HEK293 (cell line): ENCODE results near the gene ADGRB3.

Experiments
- CTCF ChIA-PET: fragments of 350-600 bp; formaldehyde crosslinking; extraction: SDS; loops from one replicate; lab custom pipeline; 2021; ENCODE audit warnings: antibody characterized with exemption; lab: Yijun Ruan, JAX
- POLR2A ChIA-PET: fragments of 300-600 bp; formaldehyde crosslinking; extraction: SDS; loops from one replicate; lab custom pipeline; 2020; ENCODE audit warnings: antibody characterized with exemption, inconsistent platforms; lab: Yijun Ruan, JAX
- H3K27ac ChIP-seq: fragments of 200-500 bp; sonication (Bioruptor generic); 2 replicates; pipeline ENCODE4 v1.5.1; 2014; ENCODE audit warnings: low read depth, low read length, control low read depth, inconsistent platforms; ENCODE audit errors: extremely low read depth
- H3K36me3 ChIP-seq, 2 experiments: fragments of 200-500 bp in 1 of 2; sonication (Bioruptor generic) in 1 of 2; 1 replicate in 1 of 2; 2 replicates in 1 of 2; pipeline ENCODE4 v1.5.1; 2014 to 2017; ENCODE audit warnings: inconsistent platforms in 2 of 2, low read length in 2 of 2; ENCODE audit not compliant: control insufficient read depth in 2 of 2, insufficient read depth in 1 of 2
- H3K4me1 ChIP-seq: fragments of 200-500 bp; sonication (Bioruptor generic); 2 replicates; pipeline ENCODE4 v1.5.1; 2014; ENCODE audit warnings: mild to moderate bottlenecking, low read length, inconsistent platforms; ENCODE audit not compliant: control insufficient read depth, insufficient read depth
- H3K4me3 ChIP-seq: 2 replicates; pipeline ENCODE4 v1.5.1; 2011; ENCODE audit warnings: low read depth, mild to moderate bottlenecking, control low read depth, low read length, moderate library complexity
- H3K9me3 ChIP-seq: fragments of 200-500 bp; sonication (Bioruptor generic); 2 replicates; pipeline ENCODE4 v1.5.1; 2014; ENCODE audit warnings: low read depth, low read length, inconsistent platforms; ENCODE audit not compliant: control insufficient read depth, insufficient read depth
- MZF1 ChIP-seq: fragments of 450-650 bp; formaldehyde crosslinking; IDR thresholded peaks from 2 replicates; pipeline ENCODE4 v1.5.1; 2017; ENCODE audit warnings: missing biosample characterization, missing genetic modification characterization, borderline replicate concordance
- OVOL3 ChIP-seq: fragments of 450-650 bp; formaldehyde crosslinking; IDR thresholded peaks from 2 replicates; pipeline ENCODE4 v1.5.1; 2016; ENCODE audit warnings: missing biosample characterization, missing genetic modification characterization
- SP3 ChIP-seq: fragments of 450-650 bp; formaldehyde crosslinking; IDR thresholded peaks from 2 replicates; pipeline ENCODE4 v1.5.1; 2016; ENCODE audit warnings: missing biosample characterization, missing genetic modification characterization
- ZNF174 ChIP-seq: fragments of 450-650 bp; formaldehyde crosslinking; IDR thresholded peaks from 2 replicates; pipeline ENCODE4 v1.5.0; 2017; ENCODE audit warnings: missing biosample characterization, mild to moderate bottlenecking, missing genetic modification characterization
- ZNF23 ChIP-seq: fragments of 450-650 bp; formaldehyde crosslinking; IDR thresholded peaks from 2 replicates; pipeline ENCODE4 v1.5.1; 2016; ENCODE audit warnings: missing biosample characterization, missing genetic modification characterization, borderline replicate concordance
- ZNF292 ChIP-seq: fragments of 450-650 bp; formaldehyde crosslinking; IDR thresholded peaks from 2 replicates; pipeline ENCODE4 v1.5.1; 2016; ENCODE audit warnings: low read depth, missing biosample characterization, missing genetic modification characterization, borderline replicate concordance
- ZNF394 ChIP-seq: fragments of 450-650 bp; formaldehyde crosslinking; IDR thresholded peaks from 2 replicates; pipeline ENCODE4 v1.5.1; 2016; ENCODE audit warnings: missing biosample characterization, missing genetic modification characterization, mild to moderate bottlenecking, moderate library complexity, borderline replicate concordance
- ZNF555 ChIP-seq: fragments of 450-650 bp; formaldehyde crosslinking; conservative IDR thresholded peaks from 2 replicates; pipeline ENCODE4 v1.5.1; 2017; ENCODE audit warnings: missing biosample characterization, mild to moderate bottlenecking, missing genetic modification characterization, inconsistent platforms
- ZNF623 ChIP-seq: fragments of 450-650 bp; formaldehyde crosslinking; IDR thresholded peaks from 2 replicates; pipeline ENCODE4 v1.5.1; 2016; ENCODE audit warnings: missing biosample characterization, missing genetic modification characterization
- ZNF791 ChIP-seq: fragments of 450-650 bp; formaldehyde crosslinking; IDR thresholded peaks from 2 replicates; pipeline ENCODE4 v1.5.1; 2016; ENCODE audit warnings: missing biosample characterization, missing genetic modification characterization
- TF ChIP-seq, protein P1 (sequence below): fragments of 450-650 bp; formaldehyde crosslinking; IDR thresholded peaks from 2 replicates; pipeline ENCODE4 v1.5.1; 2017; ENCODE audit warnings: missing biosample characterization, missing genetic modification characterization
- TF ChIP-seq, protein P2 (sequence below): fragments of 450-650 bp; formaldehyde crosslinking; IDR thresholded peaks from 2 replicates; pipeline ENCODE4 v1.5.1; 2016; ENCODE audit warnings: missing biosample characterization, missing genetic modification characterization
- TF ChIP-seq, protein P3 (sequence below): fragments of 450-650 bp; formaldehyde crosslinking; IDR thresholded peaks from 2 replicates; pipeline ENCODE4 v1.5.1; 2016; ENCODE audit warnings: missing biosample characterization, missing genetic modification characterization
- TF ChIP-seq, protein P4 (sequence below): fragments of 450-650 bp; formaldehyde crosslinking; IDR thresholded peaks from 2 replicates; pipeline ENCODE4 v1.5.1; 2016; ENCODE audit warnings: missing biosample characterization, missing genetic modification characterization
- TF ChIP-seq, protein P5 (sequence below): fragments of 450-650 bp; formaldehyde crosslinking; IDR thresholded peaks from 2 replicates; pipeline ENCODE4 v1.5.1; 2017; ENCODE audit warnings: missing biosample characterization, missing genetic modification characterization
- TF ChIP-seq, protein P6 (sequence below): fragments of 450-650 bp; formaldehyde crosslinking; IDR thresholded peaks from 2 replicates; pipeline ENCODE4 v1.5.1; 2017; ENCODE audit warnings: missing biosample characterization, missing genetic modification characterization
- TF ChIP-seq, protein P7 (sequence below): fragments of 450-650 bp; formaldehyde crosslinking; IDR thresholded peaks from 2 replicates; pipeline ENCODE4 v1.5.1; 2016; ENCODE audit warnings: missing biosample characterization, missing genetic modification characterization
- TF ChIP-seq, protein P8 (sequence below): fragments of 450-650 bp; formaldehyde crosslinking; IDR thresholded peaks from 2 replicates; pipeline ENCODE4 v1.5.1; 2016; ENCODE audit warnings: missing biosample characterization, missing genetic modification characterization, borderline replicate concordance

ADGRB3 gene

DNA sequence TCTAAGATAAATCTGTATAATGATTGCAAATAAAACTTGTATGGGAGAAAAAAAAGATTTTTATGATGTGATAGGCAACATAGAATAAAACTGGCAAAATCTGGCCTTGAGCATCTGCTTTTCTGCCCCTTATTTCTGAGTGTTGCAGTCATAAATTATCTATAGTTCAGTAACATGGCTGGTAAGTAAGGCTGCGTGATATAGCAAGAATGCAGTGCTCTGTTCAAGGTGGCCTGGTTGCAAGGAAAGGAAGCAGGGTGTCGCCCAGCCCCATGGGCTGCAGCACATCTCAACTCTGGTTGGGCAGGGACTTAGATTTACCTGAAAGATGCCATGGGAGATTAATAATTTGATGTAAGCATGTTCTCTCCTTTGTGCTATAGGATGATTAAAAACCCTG is 582.3 kb downstream of the ADGRB3 start (continued):
- TF ChIP-seq, protein P1, sequence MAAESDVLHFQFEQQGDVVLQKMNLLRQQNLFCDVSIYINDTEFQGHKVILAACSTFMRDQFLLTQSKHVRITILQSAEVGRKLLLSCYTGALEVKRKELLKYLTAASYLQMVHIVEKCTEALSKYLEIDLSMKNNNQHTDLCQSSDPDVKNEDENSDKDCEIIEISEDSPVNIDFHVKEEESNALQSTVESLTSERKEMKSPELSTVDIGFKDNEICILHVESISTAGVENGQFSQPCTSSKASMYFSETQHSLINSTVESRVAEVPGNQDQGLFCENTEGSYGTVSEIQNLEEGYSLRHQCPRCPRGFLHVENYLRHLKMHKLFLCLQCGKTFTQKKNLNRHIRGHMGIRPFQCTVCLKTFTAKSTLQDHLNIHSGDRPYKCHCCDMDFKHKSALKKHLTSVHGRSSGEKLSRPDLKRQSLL (tag by site-specific recombination), result no peak
- TF ChIP-seq, all 188 proteins: peak for 0

DNA sequence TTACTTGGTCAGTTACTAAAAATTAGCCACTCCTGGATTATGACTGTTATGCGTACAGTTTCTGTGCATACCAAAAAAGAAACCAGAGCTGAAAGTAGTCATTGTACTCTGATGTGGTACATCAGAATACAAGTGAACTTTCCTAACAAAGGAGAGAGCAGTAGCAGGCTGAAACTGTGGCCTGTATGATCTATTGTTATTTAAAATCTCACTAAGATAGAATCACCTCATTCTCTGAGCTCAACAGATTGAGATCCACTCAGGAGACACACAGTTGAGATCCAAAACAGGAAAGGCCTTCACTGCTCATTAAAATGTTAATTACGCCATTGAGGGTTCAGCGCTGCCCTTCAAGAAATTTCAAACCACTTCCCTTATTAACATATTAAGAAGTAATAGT is 585.3 kb downstream of the ADGRB3 start:
- CTCF ChIA-PET, result no interaction called here
- H3K4me3 ChIP-seq, result no peak overlapping the region
- no peak for TF ChIP-seq ZNF23 (tag by site-specific recombination)
- TF ChIP-seq, protein P2, sequence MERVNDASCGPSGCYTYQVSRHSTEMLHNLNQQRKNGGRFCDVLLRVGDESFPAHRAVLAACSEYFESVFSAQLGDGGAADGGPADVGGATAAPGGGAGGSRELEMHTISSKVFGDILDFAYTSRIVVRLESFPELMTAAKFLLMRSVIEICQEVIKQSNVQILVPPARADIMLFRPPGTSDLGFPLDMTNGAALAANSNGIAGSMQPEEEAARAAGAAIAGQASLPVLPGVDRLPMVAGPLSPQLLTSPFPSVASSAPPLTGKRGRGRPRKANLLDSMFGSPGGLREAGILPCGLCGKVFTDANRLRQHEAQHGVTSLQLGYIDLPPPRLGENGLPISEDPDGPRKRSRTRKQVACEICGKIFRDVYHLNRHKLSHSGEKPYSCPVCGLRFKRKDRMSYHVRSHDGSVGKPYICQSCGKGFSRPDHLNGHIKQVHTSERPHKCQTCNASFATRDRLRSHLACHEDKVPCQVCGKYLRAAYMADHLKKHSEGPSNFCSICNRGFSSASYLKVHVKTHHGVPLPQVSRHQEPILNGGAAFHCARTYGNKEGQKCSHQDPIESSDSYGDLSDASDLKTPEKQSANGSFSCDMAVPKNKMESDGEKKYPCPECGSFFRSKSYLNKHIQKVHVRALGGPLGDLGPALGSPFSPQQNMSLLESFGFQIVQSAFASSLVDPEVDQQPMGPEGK (tag by site-specific recombination), result no peak
- no peak for TF ChIP-seq ZNF791
- no peak for TF ChIP-seq OVOL3 (tag by site-specific recombination)
- TF ChIP-seq MZF1 (tag by site-specific recombination), result no peak
- TF ChIP-seq, protein P3, sequence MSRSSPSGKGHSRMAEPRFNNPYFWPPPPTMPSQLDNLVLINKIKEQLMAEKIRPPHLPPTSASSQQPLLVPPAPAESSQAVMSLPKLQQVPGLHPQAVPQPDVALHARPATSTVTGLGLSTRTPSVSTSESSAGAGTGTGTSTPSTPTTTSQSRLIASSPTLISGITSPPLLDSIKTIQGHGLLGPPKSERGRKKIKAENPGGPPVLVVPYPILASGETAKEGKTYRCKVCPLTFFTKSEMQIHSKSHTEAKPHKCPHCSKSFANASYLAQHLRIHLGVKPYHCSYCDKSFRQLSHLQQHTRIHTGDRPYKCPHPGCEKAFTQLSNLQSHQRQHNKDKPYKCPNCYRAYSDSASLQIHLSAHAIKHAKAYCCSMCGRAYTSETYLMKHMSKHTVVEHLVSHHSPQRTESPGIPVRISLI, result no peak
- TF ChIP-seq, protein P4, sequence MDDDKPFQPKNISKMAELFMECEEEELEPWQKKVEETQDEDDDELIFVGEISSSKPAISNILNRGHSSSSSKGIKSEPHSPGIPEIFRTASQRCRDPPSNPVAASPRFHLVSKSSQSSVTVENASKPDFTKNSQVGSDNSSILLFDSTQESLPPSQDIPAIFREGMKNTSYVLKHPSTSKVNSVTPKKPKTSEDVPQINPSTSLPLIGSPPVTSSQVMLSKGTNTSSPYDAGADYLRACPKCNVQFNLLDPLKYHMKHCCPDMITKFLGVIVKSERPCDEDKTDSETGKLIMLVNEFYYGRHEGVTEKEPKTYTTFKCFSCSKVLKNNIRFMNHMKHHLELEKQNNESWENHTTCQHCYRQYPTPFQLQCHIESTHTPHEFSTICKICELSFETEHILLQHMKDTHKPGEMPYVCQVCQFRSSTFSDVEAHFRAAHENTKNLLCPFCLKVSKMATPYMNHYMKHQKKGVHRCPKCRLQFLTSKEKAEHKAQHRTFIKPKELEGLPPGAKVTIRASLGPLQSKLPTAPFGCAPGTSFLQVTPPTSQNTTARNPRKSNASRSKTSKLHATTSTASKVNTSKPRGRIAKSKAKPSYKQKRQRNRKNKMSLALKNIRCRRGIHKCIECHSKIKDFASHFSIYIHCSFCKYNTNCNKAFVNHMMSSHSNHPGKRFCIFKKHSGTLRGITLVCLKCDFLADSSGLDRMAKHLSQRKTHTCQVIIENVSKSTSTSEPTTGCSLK (tag by site-specific recombination), result no peak
- TF ChIP-seq, protein P5, sequence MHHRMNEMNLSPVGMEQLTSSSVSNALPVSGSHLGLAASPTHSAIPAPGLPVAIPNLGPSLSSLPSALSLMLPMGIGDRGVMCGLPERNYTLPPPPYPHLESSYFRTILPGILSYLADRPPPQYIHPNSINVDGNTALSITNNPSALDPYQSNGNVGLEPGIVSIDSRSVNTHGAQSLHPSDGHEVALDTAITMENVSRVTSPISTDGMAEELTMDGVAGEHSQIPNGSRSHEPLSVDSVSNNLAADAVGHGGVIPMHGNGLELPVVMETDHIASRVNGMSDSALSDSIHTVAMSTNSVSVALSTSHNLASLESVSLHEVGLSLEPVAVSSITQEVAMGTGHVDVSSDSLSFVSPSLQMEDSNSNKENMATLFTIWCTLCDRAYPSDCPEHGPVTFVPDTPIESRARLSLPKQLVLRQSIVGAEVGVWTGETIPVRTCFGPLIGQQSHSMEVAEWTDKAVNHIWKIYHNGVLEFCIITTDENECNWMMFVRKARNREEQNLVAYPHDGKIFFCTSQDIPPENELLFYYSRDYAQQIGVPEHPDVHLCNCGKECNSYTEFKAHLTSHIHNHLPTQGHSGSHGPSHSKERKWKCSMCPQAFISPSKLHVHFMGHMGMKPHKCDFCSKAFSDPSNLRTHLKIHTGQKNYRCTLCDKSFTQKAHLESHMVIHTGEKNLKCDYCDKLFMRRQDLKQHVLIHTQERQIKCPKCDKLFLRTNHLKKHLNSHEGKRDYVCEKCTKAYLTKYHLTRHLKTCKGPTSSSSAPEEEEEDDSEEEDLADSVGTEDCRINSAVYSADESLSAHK (tag by site-specific recombination), result no peak
- TF ChIP-seq ZNF292 (tag by site-specific recombination), result no peak
- TF ChIP-seq, protein P6, sequence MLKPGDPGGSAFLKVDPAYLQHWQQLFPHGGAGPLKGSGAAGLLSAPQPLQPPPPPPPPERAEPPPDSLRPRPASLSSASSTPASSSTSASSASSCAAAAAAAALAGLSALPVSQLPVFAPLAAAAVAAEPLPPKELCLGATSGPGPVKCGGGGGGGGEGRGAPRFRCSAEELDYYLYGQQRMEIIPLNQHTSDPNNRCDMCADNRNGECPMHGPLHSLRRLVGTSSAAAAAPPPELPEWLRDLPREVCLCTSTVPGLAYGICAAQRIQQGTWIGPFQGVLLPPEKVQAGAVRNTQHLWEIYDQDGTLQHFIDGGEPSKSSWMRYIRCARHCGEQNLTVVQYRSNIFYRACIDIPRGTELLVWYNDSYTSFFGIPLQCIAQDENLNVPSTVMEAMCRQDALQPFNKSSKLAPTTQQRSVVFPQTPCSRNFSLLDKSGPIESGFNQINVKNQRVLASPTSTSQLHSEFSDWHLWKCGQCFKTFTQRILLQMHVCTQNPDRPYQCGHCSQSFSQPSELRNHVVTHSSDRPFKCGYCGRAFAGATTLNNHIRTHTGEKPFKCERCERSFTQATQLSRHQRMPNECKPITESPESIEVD (tag by site-specific recombination), result no peak
- no peak for TF ChIP-seq SP3 (tag by site-specific recombination)
- no peak for TF ChIP-seq ZNF394 (tag by site-specific recombination)
- TF ChIP-seq, protein P7, sequence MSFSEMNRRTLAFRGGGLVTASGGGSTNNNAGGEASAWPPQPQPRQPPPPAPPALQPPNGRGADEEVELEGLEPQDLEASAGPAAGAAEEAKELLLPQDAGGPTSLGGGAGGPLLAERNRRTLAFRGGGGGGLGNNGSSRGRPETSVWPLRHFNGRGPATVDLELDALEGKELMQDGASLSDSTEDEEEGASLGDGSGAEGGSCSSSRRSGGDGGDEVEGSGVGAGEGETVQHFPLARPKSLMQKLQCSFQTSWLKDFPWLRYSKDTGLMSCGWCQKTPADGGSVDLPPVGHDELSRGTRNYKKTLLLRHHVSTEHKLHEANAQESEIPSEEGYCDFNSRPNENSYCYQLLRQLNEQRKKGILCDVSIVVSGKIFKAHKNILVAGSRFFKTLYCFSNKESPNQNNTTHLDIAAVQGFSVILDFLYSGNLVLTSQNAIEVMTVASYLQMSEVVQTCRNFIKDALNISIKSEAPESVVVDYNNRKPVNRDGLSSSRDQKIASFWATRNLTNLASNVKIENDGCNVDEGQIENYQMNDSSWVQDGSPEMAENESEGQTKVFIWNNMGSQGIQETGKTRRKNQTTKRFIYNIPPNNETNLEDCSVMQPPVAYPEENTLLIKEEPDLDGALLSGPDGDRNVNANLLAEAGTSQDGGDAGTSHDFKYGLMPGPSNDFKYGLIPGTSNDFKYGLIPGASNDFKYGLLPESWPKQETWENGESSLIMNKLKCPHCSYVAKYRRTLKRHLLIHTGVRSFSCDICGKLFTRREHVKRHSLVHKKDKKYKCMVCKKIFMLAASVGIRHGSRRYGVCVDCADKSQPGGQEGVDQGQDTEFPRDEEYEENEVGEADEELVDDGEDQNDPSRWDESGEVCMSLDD (tag by site-specific recombination), result no peak
- no peak for TF ChIP-seq ZNF555 (tag by site-specific recombination)
- no peak for TF ChIP-seq ZNF623 (tag by site-specific recombination)
- TF ChIP-seq ZNF174 (tag by site-specific recombination), result no peak
- TF ChIP-seq, protein P8, sequence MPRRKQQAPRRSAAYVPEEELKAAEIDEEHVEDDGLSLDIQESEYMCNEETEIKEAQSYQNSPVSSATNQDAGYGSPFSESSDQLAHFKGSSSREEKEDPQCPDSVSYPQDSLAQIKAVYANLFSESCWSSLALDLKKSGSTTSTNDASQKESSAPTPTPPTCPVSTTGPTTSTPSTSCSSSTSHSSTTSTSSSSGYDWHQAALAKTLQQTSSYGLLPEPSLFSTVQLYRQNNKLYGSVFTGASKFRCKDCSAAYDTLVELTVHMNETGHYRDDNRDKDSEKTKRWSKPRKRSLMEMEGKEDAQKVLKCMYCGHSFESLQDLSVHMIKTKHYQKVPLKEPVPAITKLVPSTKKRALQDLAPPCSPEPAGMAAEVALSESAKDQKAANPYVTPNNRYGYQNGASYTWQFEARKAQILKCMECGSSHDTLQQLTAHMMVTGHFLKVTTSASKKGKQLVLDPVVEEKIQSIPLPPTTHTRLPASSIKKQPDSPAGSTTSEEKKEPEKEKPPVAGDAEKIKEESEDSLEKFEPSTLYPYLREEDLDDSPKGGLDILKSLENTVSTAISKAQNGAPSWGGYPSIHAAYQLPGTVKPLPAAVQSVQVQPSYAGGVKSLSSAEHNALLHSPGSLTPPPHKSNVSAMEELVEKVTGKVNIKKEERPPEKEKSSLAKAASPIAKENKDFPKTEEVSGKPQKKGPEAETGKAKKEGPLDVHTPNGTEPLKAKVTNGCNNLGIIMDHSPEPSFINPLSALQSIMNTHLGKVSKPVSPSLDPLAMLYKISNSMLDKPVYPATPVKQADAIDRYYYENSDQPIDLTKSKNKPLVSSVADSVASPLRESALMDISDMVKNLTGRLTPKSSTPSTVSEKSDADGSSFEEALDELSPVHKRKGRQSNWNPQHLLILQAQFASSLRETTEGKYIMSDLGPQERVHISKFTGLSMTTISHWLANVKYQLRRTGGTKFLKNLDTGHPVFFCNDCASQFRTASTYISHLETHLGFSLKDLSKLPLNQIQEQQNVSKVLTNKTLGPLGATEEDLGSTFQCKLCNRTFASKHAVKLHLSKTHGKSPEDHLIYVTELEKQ, result no peak

More for the DNA sequence above, 585.3 kb downstream of the ADGRB3 start:
- POLR2A ChIA-PET, result no interaction called here
- no peaks in the 10 kb centered on the region for H3K36me3 ChIP-seq
- H3K9me3 ChIP-seq, result no peaks in the 10 kb centered on the region
- no peaks in the 10 kb centered on the region for H3K4me1 ChIP-seq
- H3K27ac ChIP-seq, result no peak overlapping the region
